ENCODE measurements around the gene RUFY3. TPM values are rescaled to one million over a fixed set of nuclear protein-coding genes. Genes with fewer than 3 reads are reported as not detected.

Gene RUFY3
- total RNA-seq, 1 experiment from 2014 or later = 48.0 TPM

DNA sequence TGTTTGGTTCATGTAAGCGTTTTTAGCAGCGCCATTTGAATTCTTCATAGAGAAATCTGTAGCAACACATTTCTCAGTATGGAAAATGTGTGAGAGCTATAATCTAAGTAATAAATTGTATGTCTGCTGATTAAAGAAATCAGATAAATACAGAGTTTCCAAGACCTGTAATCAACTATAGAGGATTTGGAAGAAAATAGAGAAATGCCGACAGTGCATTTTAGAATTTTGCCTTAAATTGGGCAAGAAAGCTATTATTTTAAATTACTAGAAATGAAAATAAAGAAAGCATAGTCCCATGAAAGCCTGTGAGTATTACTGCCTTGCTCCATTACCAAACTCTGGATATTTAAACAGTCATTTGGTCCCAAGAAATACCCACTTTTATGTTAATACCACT, 2.7 kb downstream of the RUFY3 start:
- peaks cover 2% of the 10 kb centered on the region for H4K20me1 ChIP-seq (ENCODE audit: control insufficient read depth, insufficient read depth, insufficient read length)
- WGBS (ENCODE audit: extremely low coverage, insufficient read length, low lambda C conversion rate) = no CpG with 5 or more reads among the region's 3 CpGs
- no peak overlapping the region for H3K4me3 Mint-ChIP-seq
- TF ChIP-seq, protein P1, sequence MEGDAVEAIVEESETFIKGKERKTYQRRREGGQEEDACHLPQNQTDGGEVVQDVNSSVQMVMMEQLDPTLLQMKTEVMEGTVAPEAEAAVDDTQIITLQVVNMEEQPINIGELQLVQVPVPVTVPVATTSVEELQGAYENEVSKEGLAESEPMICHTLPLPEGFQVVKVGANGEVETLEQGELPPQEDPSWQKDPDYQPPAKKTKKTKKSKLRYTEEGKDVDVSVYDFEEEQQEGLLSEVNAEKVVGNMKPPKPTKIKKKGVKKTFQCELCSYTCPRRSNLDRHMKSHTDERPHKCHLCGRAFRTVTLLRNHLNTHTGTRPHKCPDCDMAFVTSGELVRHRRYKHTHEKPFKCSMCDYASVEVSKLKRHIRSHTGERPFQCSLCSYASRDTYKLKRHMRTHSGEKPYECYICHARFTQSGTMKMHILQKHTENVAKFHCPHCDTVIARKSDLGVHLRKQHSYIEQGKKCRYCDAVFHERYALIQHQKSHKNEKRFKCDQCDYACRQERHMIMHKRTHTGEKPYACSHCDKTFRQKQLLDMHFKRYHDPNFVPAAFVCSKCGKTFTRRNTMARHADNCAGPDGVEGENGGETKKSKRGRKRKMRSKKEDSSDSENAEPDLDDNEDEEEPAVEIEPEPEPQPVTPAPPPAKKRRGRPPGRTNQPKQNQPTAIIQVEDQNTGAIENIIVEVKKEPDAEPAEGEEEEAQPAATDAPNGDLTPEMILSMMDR (conservative IDR thresholded peaks at IDR 0.05) = no peak
- no peak overlapping the region for H4K91ac ChIP-seq (ENCODE audit: insufficient read length, low read depth, low read length)
- H3K79me2 ChIP-seq (ENCODE audit: insufficient read depth, low read length) = 0 out of 2 replicates have a peak, but pooled peaks cover 2% of the 10 kb centered on the region
- H3K14ac ChIP-seq (ENCODE audit: insufficient read depth, low read length) = no peak overlapping the region
- no peaks in the 10 kb centered on the region for H3K9me3 Mint-ChIP-seq
- H3K4me1 Mint-ChIP-seq = peaks cover 15 to 16% of the 10 kb centered on the region in 2 experiments
- no peaks in the 10 kb centered on the region; a peak in 1 of 7 replicates for H3K36me3 Mint-ChIP-seq (ENCODE audit: insufficient read depth in 1 of 3, low read depth in 3 of 3)
- no peak overlapping the region for H3K27ac Mint-ChIP-seq
- H3K27ac ChIP-seq (ENCODE audit: insufficient read length, low read depth, low read length) = no peak overlapping the region
- H4K8ac ChIP-seq (replicated peaks; ENCODE audit: insufficient read length, low read depth, low read length) = no peak overlapping the region
- no peaks in the 10 kb centered on the region for H3K27me3 ChIP-seq (ENCODE audit: insufficient read depth, low read length)
- H2AFZ ChIP-seq (ENCODE audit: low read length) = no peak overlapping the region
- no peak overlapping the region for H2BK15ac ChIP-seq (ENCODE audit: low read depth, low read length)
- no peak overlapping the region for H2AK5ac ChIP-seq (ENCODE audit: insufficient read length, low read length)
- H2BK120ac ChIP-seq (ENCODE audit: low read depth, low read length, poor library complexity, severe bottlenecking) = no peak overlapping the region
- H3K79me1 ChIP-seq (ENCODE audit: insufficient read depth, low read depth, low read length, poor library complexity, severe bottlenecking) = no peaks in the 10 kb centered on the region
- no peak overlapping the region for H3K18ac ChIP-seq (ENCODE audit: insufficient read length, low read depth, low read length)
- no peak overlapping the region for H3K4me2 ChIP-seq (ENCODE audit: insufficient read depth, insufficient read length, low read length)
- no peak overlapping the region for H3K4ac ChIP-seq (ENCODE audit: low read depth, low read length)
- H2BK20ac ChIP-seq (ENCODE audit: low read depth, low read length, poor library complexity, severe bottlenecking) = no peak overlapping the region
- no peaks in the 10 kb centered on the region for H3K27me3 Mint-ChIP-seq (ENCODE audit: low read depth)
- DNase-seq = no peak
- no peak overlapping the region for H2BK12ac ChIP-seq (ENCODE audit: insufficient read length, low read depth, low read length)
- H3K9me3 ChIP-seq (ENCODE audit: control insufficient read depth, low read depth, low read length) = no peaks in the 10 kb centered on the region
- H3T11ph ChIP-seq (ENCODE audit: low read length) = no peak overlapping the region
- H4K5ac ChIP-seq (ENCODE audit: insufficient read length, low read depth, low read length) = no peak overlapping the region
- H3K4me1 ChIP-seq (ENCODE audit: insufficient read depth, low read length) = peaks cover 5% of the 10 kb centered on the region; the same call in 1 of the 2 replicates
- H3K23ac ChIP-seq (ENCODE audit: insufficient read length, low read depth, low read length) = no peak overlapping the region
- no peaks in the 10 kb centered on the region for H3K23me2 ChIP-seq (ENCODE audit: insufficient read length, low read depth, low read length, poor library complexity, severe bottlenecking)
- H3K56ac ChIP-seq (ENCODE audit: insufficient read length, low read depth, low read length) = no peak overlapping the region
- no peak overlapping the region for H3K9ac ChIP-seq (ENCODE audit: extremely low read depth, insufficient read length, low read length)
- no peak overlapping the region for H2BK5ac ChIP-seq (ENCODE audit: insufficient read length, low read length)

All from H9 (cell line).